Measurements from ENCODE around the gene LGMN.

The LGMN gene

GRCh38 chr14:92726135-92726932 lies 22.1 kb downstream of the LGMN start:
- DNase-seq (ENCODE audit: low spot score) = no peak

GRCh38 chr14:92724516-92725340 lies 23.7 kb downstream of the LGMN start:
- no peak for DNase-seq (ENCODE audit: low spot score)

GRCh38 chr14:92719890-92720323 lies 28.5 kb downstream of the LGMN start:
- no peak for DNase-seq (ENCODE audit: low spot score)

GRCh38 chr14:92719421-92719820 lies 29.0 kb downstream of the LGMN start:
- no peak for DNase-seq (ENCODE audit: low spot score)

GRCh38 chr14:92718664-92719063 lies 29.8 kb downstream of the LGMN start:
- no peak for DNase-seq (ENCODE audit: low spot score)

- no peak for DNase-seq (ENCODE audit: low spot score)
Observed at GRCh38 chr14:92717571-92718042, 30.8 kb downstream of the LGMN start.

- DNase-seq (ENCODE audit: low spot score) = no peak
Observed at GRCh38 chr14:92716131-92716530, 32.3 kb downstream of the LGMN start.

- DNase-seq (ENCODE audit: low spot score) = peak; percentile 85
Observed at GRCh38 chr14:92714739-92715307, 33.6 kb downstream of the LGMN start.

GRCh38 chr14:92712654-92713051 lies 35.8 kb downstream of the LGMN start:
- DNase-seq (ENCODE audit: low spot score) = no peak

- DNase-seq (ENCODE audit: low spot score) = no peak
Observed at GRCh38 chr14:92711976-92712653, 36.3 kb downstream of the LGMN start.

GRCh38 chr14:92710001-92710341 lies 38.5 kb downstream of the LGMN start:
- no peak for DNase-seq (ENCODE audit: low spot score)

GRCh38 chr14:92709340-92710000 lies 39.0 kb downstream of the LGMN start:
- DNase-seq (ENCODE audit: low spot score) = no peak

GRCh38 chr14:92706386-92706785 lies 42.0 kb downstream of the LGMN start:
- DNase-seq (ENCODE audit: low spot score) = no peak

- DNase-seq (ENCODE audit: low spot score) = no peak
Observed at GRCh38 chr14:92704821-92705220, 43.6 kb downstream of the LGMN start.

- DNase-seq (ENCODE audit: low spot score) = no peak
Observed at GRCh38 chr14:92704036-92704804, 44.2 kb downstream of the LGMN start.

GRCh38 chr14:92703516-92703915 lies 44.9 kb downstream of the LGMN start:
- DNase-seq (ENCODE audit: low spot score) = no peak

GRCh38 chr14:92702441-92702918 lies 45.9 kb downstream of the LGMN start:
- DNase-seq (ENCODE audit: low spot score) = no peak

GRCh38 chr14:92701826-92702225 lies 46.6 kb downstream of the LGMN start:
- DNase-seq (ENCODE audit: low spot score) = no peak

- DNase-seq (ENCODE audit: low spot score) = no peak
Observed at GRCh38 chr14:92698393-92698792, 50.0 kb downstream of the LGMN start.

- DNase-seq (ENCODE audit: low spot score) = no peak
Observed at GRCh38 chr14:92696366-92696765, 52.1 kb downstream of the LGMN start.

GRCh38 chr14:92695562-92695961 lies 52.9 kb downstream of the LGMN start:
- DNase-seq (ENCODE audit: low spot score) = no peak
